ENCODE results near the gene USP17L26. TPM values are rescaled to one million over a fixed set of nuclear protein-coding genes. Genes with fewer than 3 reads are reported as not detected.

USP17L26 gene, protein sequence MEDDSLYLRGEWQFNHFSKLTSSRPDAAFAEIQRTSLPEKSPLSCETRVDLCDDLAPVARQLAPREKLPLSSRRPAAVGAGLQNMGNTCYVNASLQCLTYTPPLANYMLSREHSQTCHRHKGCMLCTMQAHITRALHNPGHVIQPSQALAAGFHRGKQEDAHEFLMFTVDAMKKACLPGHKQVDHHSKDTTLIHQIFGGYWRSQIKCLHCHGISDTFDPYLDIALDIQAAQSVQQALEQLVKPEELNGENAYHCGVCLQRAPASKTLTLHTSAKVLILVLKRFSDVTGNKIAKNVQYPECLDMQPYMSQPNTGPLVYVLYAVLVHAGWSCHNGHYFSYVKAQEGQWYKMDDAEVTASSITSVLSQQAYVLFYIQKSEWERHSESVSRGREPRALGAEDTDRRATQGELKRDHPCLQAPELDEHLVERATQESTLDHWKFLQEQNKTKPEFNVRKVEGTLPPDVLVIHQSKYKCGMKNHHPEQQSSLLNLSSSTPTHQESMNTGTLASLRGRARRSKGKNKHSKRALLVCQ
- total RNA-seq: not detected in 2 replicates

DNA sequence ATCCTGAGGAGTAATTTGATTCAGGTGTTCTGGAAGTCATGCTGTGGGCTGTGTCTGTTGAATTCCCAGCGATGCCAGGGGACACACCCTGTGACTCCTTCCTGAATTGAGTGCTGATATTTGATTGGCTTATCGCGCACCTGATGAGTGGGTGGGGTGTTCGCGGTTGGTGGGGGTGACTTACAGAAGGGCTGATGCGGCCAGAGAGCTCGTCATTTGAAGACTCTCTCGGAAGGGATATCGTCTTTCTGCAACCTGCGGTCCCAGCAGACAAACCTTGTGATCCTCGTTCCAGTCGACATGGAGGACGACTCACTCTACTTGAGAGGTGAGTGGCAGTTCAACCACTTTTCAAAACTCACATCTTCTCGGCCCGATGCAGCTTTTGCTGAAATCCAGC lies at the start of gene USP17L26:
Gene USP17L26, plus strand, starts transcription at position 301 of the 400 bp plus-strand sequence. Its CDS starts 0 bp downstream, at position 301.

DNA sequence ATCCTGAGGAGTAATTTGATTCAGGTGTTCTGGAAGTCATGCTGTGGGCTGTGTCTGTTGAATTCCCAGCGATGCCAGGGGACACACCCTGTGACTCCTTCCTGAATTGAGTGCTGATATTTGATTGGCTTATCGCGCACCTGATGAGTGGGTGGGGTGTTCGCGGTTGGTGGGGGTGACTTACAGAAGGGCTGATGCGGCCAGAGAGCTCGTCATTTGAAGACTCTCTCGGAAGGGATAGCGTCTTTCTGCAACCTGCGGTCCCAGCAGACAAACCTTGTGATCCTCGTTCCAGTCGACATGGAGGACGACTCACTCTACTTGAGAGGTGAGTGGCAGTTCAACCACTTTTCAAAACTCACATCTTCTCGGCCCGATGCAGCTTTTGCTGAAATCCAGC lies 9.6 kb upstream of the USP17L26 start, which contains the start of gene USP17L24:
Gene USP17L24, plus strand, starts transcription at position 301 of the 400 bp plus-strand sequence. Its CDS starts 0 bp downstream, at position 301.

DNA sequence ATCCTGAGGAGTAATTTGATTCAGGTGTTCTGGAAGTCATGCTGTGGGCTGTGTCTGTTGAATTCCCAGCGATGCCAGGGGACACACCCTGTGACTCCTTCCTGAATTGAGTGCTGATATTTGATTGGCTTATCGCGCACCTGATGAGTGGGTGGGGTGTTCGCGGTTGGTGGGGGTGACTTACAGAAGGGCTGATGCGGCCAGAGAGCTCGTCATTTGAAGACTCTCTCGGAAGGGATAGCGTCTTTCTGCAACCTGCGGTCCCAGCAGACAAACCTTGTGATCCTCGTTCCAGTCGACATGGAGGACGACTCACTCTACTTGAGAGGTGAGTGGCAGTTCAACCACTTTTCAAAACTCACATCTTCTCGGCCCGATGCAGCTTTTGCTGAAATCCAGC lies 4.8 kb upstream of the USP17L26 start, which contains the start of gene USP17L25:
Gene USP17L25, plus strand, starts transcription at position 301 of the 400 bp plus-strand sequence. Its CDS starts 0 bp downstream, at position 301.

DNA sequence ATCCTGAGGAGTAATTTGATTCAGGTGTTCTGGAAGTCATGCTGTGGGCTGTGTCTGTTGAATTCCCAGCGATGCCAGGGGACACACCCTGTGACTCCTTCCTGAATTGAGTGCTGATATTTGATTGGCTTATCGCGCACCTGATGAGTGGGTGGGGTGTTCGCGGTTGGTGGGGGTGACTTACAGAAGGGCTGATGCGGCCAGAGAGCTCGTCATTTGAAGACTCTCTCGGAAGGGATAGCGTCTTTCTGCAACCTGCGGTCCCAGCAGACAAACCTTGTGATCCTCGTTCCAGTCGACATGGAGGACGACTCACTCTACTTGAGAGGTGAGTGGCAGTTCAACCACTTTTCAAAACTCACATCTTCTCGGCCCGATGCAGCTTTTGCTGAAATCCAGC lies 4.6 kb downstream of the USP17L26 start, which contains the start of gene USP17L5:
Gene USP17L5, plus strand, starts transcription at position 301 of the 400 bp plus-strand sequence. Its CDS starts 0 bp downstream, at position 301.

DNA sequence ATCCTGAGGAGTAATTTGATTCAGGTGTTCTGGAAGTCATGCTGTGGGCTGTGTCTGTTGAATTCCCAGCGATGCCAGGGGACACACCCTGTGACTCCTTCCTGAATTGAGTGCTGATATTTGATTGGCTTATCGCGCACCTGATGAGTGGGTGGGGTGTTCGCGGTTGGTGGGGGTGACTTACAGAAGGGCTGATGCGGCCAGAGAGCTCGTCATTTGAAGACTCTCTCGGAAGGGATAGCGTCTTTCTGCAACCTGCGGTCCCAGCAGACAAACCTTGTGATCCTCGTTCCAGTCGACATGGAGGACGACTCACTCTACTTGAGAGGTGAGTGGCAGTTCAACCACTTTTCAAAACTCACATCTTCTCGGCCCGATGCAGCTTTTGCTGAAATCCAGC lies 9.4 kb downstream of the USP17L26 start, which contains the start of gene USP17L27:
Gene USP17L27, plus strand, starts transcription at position 301 of the 400 bp plus-strand sequence. Its CDS starts 0 bp downstream, at position 301.

DNA sequence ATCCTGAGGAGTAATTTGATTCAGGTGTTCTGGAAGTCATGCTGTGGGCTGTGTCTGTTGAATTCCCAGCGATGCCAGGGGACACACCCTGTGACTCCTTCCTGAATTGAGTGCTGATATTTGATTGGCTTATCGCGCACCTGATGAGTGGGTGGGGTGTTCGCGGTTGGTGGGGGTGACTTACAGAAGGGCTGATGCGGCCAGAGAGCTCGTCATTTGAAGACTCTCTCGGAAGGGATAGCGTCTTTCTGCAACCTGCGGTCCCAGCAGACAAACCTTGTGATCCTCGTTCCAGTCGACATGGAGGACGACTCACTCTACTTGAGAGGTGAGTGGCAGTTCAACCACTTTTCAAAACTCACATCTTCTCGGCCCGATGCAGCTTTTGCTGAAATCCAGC lies 14.1 kb downstream of the USP17L26 start, which contains the start of gene USP17L28:
Gene USP17L28, plus strand, starts transcription at position 301 of the 400 bp plus-strand sequence. Its CDS starts 0 bp downstream, at position 301.

DNA sequence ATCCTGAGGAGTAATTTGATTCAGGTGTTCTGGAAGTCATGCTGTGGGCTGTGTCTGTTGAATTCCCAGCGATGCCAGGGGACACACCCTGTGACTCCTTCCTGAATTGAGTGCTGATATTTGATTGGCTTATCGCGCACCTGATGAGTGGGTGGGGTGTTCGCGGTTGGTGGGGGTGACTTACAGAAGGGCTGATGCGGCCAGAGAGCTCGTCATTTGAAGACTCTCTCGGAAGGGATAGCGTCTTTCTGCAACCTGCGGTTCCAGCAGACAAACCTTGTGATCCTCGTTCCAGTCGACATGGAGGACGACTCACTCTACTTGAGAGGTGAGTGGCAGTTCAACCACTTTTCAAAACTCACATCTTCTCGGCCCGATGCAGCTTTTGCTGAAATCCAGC lies 18.9 kb downstream of the USP17L26 start, which contains the start of gene USP17L29:
Gene USP17L29, plus strand, starts transcription at position 301 of the 400 bp plus-strand sequence. Its CDS starts 0 bp downstream, at position 301.

DNA sequence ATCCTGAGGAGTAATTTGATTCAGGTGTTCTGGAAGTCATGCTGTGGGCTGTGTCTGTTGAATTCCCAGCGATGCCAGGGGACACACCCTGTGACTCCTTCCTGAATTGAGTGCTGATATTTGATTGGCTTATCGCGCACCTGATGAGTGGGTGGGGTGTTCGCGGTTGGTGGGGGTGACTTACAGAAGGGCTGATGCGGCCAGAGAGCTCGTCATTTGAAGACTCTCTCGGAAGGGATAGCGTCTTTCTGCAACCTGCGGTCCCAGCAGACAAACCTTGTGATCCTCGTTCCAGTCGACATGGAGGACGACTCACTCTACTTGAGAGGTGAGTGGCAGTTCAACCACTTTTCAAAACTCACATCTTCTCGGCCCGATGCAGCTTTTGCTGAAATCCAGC lies 28.4 kb downstream of the USP17L26 start, which contains the start of gene USP17L30:
Gene USP17L30, plus strand, starts transcription at position 301 of the 400 bp plus-strand sequence. Its CDS starts 0 bp downstream, at position 301.

Other genes with a start within 250 kb of the USP17L26 start
- gene FAM90A26, start 164.2 kb upstream of the USP17L26 start, total RNA-seq: not detected in 2 replicates
- gene USP17L10, start 124.0 kb upstream of the USP17L26 start, total RNA-seq: not detected in 2 replicates
- not detected in 2 replicates for gene USP17L11, start 119.3 kb upstream of the USP17L26 start, total RNA-seq
- not detected in 2 replicates for gene USP17L12, start 114.5 kb upstream of the USP17L26 start, total RNA-seq
- not detected in 2 replicates for gene USP17L13, start 109.8 kb upstream of the USP17L26 start, total RNA-seq
- gene USP17L15, start 100.3 kb upstream of the USP17L26 start, total RNA-seq: not detected in 2 replicates
- gene USP17L17, start 90.8 kb upstream of the USP17L26 start, total RNA-seq: not detected in 2 replicates
- gene USP17L18, start 86.0 kb upstream of the USP17L26 start, total RNA-seq: not detected in 2 replicates
- not detected in 2 replicates for gene USP17L19, start 81.3 kb upstream of the USP17L26 start, total RNA-seq
- gene USP17L20, start 76.5 kb upstream of the USP17L26 start, total RNA-seq: not detected in 2 replicates
- gene USP17L21, start 71.8 kb upstream of the USP17L26 start, total RNA-seq: not detected in 2 replicates
- gene USP17L22, start 67.0 kb upstream of the USP17L26 start, total RNA-seq: not detected in 2 replicates
- not detected in 2 replicates for gene USP17L24, start 9.5 kb upstream of the USP17L26 start, total RNA-seq
- not detected in 2 replicates for gene USP17L25, start 4.7 kb upstream of the USP17L26 start, total RNA-seq
- gene USP17L5, start 4.7 kb downstream of the USP17L26 start, total RNA-seq: not detected in 2 replicates
- gene USP17L27, start 9.5 kb downstream of the USP17L26 start, total RNA-seq: not detected in 2 replicates
- gene USP17L28, start 14.2 kb downstream of the USP17L26 start, total RNA-seq: not detected in 2 replicates
- gene USP17L29, start 19.0 kb downstream of the USP17L26 start, total RNA-seq: not detected in 2 replicates
- not detected in 2 replicates for gene USP17L30, start 28.5 kb downstream of the USP17L26 start, total RNA-seq
- gene DEFB131A, start 109.8 kb downstream of the USP17L26 start, total RNA-seq: not detected in 2 replicates

All from vein endothelial cell (primary cell).